ENCODE measurements around the gene STK33. TPM values are rescaled to one million over a fixed set of nuclear protein-coding genes. Genes with fewer than 3 reads are reported as not detected.

STK33 gene
- total RNA-seq, 1 experiment from 2014 or later: 5.8 TPM

- Histone ChIP-seq H3K36me3 (ENCODE audit: low read depth) (no peaks in the 10 kb centered on the region), H3F3A (ENCODE audit: insufficient read depth, low read depth) (no peaks in the 10 kb centered on the region), H4K20me1 (ENCODE audit: insufficient read depth) (no peaks in the 10 kb centered on the region), H3K9me3 (ENCODE audit: insufficient read depth, low read depth) (no peaks in the 10 kb centered on the region), H3K79me2 (ENCODE audit: low read depth) (no peaks in the 10 kb centered on the region), H3K27me3 (ENCODE audit: insufficient read depth, low read depth) (no peaks in the 10 kb centered on the region), H3K9me2 (ENCODE audit: insufficient read depth) (no peaks in the 10 kb centered on the region), H3K4me2 (no peak overlapping the region), H3K4me3 (no peak overlapping the region), H3K4me1 (replicated peaks; ENCODE audit: insufficient read depth) (no peaks in the 10 kb centered on the region), H2AFZ (no peak overlapping the region), H3K27ac (no peak overlapping the region)
- intact Hi-C loops (cut with micrococcal nuclease; ENCODE audit: unreplicated experiment): no loop called here
- POLR2A ChIA-PET (ENCODE audit: unreplicated experiment): no interaction called here
- no peak for DNase-seq
- BruUV-seq (replicated peaks): no TSS peak
- CTCF ChIA-PET: no interaction called here
- TF ChIP-seq, protein P1, sequence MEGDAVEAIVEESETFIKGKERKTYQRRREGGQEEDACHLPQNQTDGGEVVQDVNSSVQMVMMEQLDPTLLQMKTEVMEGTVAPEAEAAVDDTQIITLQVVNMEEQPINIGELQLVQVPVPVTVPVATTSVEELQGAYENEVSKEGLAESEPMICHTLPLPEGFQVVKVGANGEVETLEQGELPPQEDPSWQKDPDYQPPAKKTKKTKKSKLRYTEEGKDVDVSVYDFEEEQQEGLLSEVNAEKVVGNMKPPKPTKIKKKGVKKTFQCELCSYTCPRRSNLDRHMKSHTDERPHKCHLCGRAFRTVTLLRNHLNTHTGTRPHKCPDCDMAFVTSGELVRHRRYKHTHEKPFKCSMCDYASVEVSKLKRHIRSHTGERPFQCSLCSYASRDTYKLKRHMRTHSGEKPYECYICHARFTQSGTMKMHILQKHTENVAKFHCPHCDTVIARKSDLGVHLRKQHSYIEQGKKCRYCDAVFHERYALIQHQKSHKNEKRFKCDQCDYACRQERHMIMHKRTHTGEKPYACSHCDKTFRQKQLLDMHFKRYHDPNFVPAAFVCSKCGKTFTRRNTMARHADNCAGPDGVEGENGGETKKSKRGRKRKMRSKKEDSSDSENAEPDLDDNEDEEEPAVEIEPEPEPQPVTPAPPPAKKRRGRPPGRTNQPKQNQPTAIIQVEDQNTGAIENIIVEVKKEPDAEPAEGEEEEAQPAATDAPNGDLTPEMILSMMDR (conservative IDR thresholded peaks at IDR 0.05): no peak
- TF ChIP-seq EZH2 (IDR thresholded peaks at IDR 0.05; ENCODE audit: low read depth): no peak
These were observed 220.3 kb downstream of the STK33 start for GRCh38 chr11:8373519-8374432.

DNA sequence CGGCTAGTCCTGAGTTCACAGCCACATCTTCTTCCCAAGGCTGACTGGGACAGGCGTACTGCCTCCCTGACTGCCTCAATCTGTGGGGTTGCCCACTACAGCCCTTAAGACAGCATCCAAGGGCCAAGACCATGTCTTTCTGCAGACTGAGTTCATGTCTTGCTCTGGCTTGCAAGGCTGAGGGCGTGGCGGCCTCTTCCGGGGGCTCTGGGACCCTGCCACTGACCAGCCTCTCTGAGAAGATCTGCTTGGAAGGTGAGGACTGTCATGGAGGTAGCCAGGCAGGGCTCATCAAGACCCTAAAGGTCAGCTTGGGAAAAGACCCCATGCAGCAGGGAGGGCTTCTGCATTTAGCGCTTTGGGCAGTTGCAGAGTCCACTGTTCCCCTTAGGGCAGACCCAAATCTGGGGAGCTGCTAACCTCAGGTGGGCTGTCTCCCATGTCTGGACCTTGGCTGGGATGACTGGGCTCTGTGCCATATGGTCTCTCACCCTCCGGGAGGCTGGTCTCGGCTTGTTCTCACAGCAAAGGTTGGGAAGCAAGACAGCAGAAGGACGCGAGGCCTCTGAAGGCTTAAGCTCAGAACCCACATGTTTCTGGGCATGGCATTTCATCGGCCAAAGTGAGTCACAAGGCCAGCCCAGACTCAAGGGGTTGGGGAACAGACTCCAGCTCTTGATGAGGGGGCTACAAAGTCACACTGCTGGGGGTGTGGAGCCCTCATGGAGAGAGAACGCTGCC lies 221.2 kb downstream of the STK33 start:
- Histone ChIP-seq H3K9me2 (ENCODE audit: insufficient read depth) (no peaks in the 10 kb centered on the region), H3K27ac (no peak overlapping the region), H2AFZ (no peak overlapping the region), H3F3A (ENCODE audit: insufficient read depth, low read depth) (no peaks in the 10 kb centered on the region), H3K4me3 (no peak overlapping the region), H3K4me1 (replicated peaks; ENCODE audit: insufficient read depth) (no peaks in the 10 kb centered on the region), H3K9me3 (ENCODE audit: insufficient read depth, low read depth) (no peaks in the 10 kb centered on the region), H3K36me3 (ENCODE audit: low read depth) (no peaks in the 10 kb centered on the region), H3K27me3 (ENCODE audit: insufficient read depth, low read depth) (no peaks in the 10 kb centered on the region), H3K79me2 (ENCODE audit: low read depth) (no peaks in the 10 kb centered on the region), H4K20me1 (ENCODE audit: insufficient read depth) (no peaks in the 10 kb centered on the region), H3K4me2 (no peak overlapping the region)
- intact Hi-C loops (cut with micrococcal nuclease; ENCODE audit: unreplicated experiment): no loop called here
- no peak for DNase-seq
- no TSS peak for BruUV-seq (replicated peaks)
- POLR2A ChIA-PET (ENCODE audit: unreplicated experiment): no interaction called here
- CTCF ChIA-PET: no interaction called here
- TF ChIP-seq, protein P1 (conservative IDR thresholded peaks at IDR 0.05): no peak
- TF ChIP-seq EZH2 (IDR thresholded peaks at IDR 0.05; ENCODE audit: low read depth): no peak

- Histone ChIP-seq H3K4me3 (no peak overlapping the region), H3K9me3 (ENCODE audit: insufficient read depth, low read depth) (no peaks in the 10 kb centered on the region), H3F3A (ENCODE audit: insufficient read depth, low read depth) (no peaks in the 10 kb centered on the region), H3K36me3 (ENCODE audit: low read depth) (no peaks in the 10 kb centered on the region), H3K27ac (no peak overlapping the region), H3K27me3 (ENCODE audit: insufficient read depth, low read depth) (no peaks in the 10 kb centered on the region), H4K20me1 (ENCODE audit: insufficient read depth) (no peaks in the 10 kb centered on the region), H3K9me2 (ENCODE audit: insufficient read depth) (no peaks in the 10 kb centered on the region), H3K4me2 (no peak overlapping the region), H3K79me2 (ENCODE audit: low read depth) (no peaks in the 10 kb centered on the region), H3K4me1 (replicated peaks; ENCODE audit: insufficient read depth) (no peaks in the 10 kb centered on the region), H2AFZ (no peak overlapping the region)
- DNase-seq: no peak
- POLR2A ChIA-PET (ENCODE audit: unreplicated experiment): no interaction called here
- TF ChIP-seq EZH2 (IDR thresholded peaks at IDR 0.05; ENCODE audit: low read depth): no peak
- TF ChIP-seq, protein P1 (conservative IDR thresholded peaks at IDR 0.05): no peak
- no TSS peak for BruUV-seq (replicated peaks)
- CTCF ChIA-PET: no interaction called here
- intact Hi-C loops (cut with micrococcal nuclease; ENCODE audit: unreplicated experiment): no loop called here
These were observed 222.5 kb downstream of the STK33 start for GRCh38 chr11:8371516-8371884.
